HepG2 (cell line): Measurements from ENCODE around the gene FOSB. TPM values are rescaled to one million over a fixed set of nuclear protein-coding genes. Genes with fewer than 3 reads are reported as not detected.
A peak's percentile ranks its signal among the peaks of the same experiment; 100 is the strongest.

Experiments
- EP300 ChIP-seq, 3 experiments: sonication (generic) in 1 of 3; formaldehyde crosslinking in 1 of 3; IDR thresholded peaks; 2 replicates each; pipeline versions ENCODE4 v1.5.1 to v1.6.1; 2011 to 2020; ENCODE audit warnings: low read depth in 2 of 3, low read length in 2 of 3, borderline replicate concordance in 1 of 3, improper control_type of control experiment in 1 of 3, mild to moderate bottlenecking in 1 of 3, missing genetic modification reagents in 1 of 3, moderate library complexity in 1 of 3
- GATAD2A ChIP-seq: IDR thresholded peaks from 2 replicates; pipeline ENCODE4 v1.6.1; 2016
- IRF2 ChIP-seq: IDR thresholded peaks from 2 replicates; pipeline ENCODE4 v1.6.1; 2018; ENCODE audit warnings: missing genetic modification reagents, missing compliant biosample characterization
- NFE2L2 ChIP-seq: fragments of 150-350 bp; IDR thresholded peaks from 2 replicates; pipeline ENCODE4 v1.6.1; 2014; ENCODE audit warnings: low read length
- RBFOX2 ChIP-seq: fragments of 200-400 bp; formaldehyde crosslinking; IDR thresholded peaks from 2 replicates; pipeline ENCODE4 v1.6.1; 2017; ENCODE audit warnings: low read depth, mild to moderate bottlenecking, low read length
- RCOR2 ChIP-seq: IDR thresholded peaks from 2 replicates; pipeline ENCODE4 v1.6.1; 2016; ENCODE audit warnings: missing biosample characterization, missing genetic modification reagents
- REL ChIP-seq: sonication (generic); formaldehyde crosslinking; conservative IDR thresholded peaks from 2 replicates; pipeline ENCODE4 v1.8.0; 2022; ENCODE audit warnings: mild to moderate bottlenecking, missing genetic modification reagents, moderate library complexity
- SALL2 ChIP-seq: sonication (generic); formaldehyde crosslinking; IDR thresholded peaks from 2 replicates; pipeline ENCODE4 v1.8.1; 2023; ENCODE audit warnings: mild to moderate bottlenecking, missing genetic modification reagents, inconsistent platforms
- SMAD1 ChIP-seq: sonication (generic); formaldehyde crosslinking; IDR thresholded peaks from 2 replicates; pipeline ENCODE4 v1.4.0; 2020; ENCODE audit warnings: missing genetic modification reagents, low read depth, mild to moderate bottlenecking, borderline replicate concordance
- SPEN ChIP-seq: sonication (generic); formaldehyde crosslinking; IDR thresholded peaks from 2 replicates; pipeline ENCODE4 v1.5.1; 2020; ENCODE audit warnings: low read depth, mild to moderate bottlenecking, missing genetic modification reagents
- TP53 ChIP-seq: sonication (generic); formaldehyde crosslinking; conservative IDR thresholded peaks from 2 replicates; pipeline ENCODE4 v1.4.0; 2020; ENCODE audit warnings: missing genetic modification reagents
- XRCC5 ChIP-seq: fragments of 200-400 bp; formaldehyde crosslinking; optimal IDR thresholded peaks from 2 replicates; pipeline ENCODE3; 2017; ENCODE audit warnings: mild to moderate bottlenecking, low read length
- ZNF12 ChIP-seq: sonication (generic); formaldehyde crosslinking; IDR thresholded peaks from 2 replicates; pipeline ENCODE4 v1.5.0; 2020; ENCODE audit warnings: missing genetic modification reagents
- ZNF564 ChIP-seq: sonication (generic); formaldehyde crosslinking; IDR thresholded peaks from 2 replicates; pipeline ENCODE4 v1.8.1; 2023; ENCODE audit warnings: mild to moderate bottlenecking, missing genetic modification reagents
- ZNF777 ChIP-seq: sonication (generic); formaldehyde crosslinking; IDR thresholded peaks from 2 replicates; pipeline ENCODE4 v1.4.0; 2020; ENCODE audit warnings: missing genetic modification reagents
- ZZZ3 ChIP-seq: sonication (generic); formaldehyde crosslinking; IDR thresholded peaks from 2 replicates; pipeline ENCODE4 v1.4.0; 2020; ENCODE audit warnings: missing genetic modification reagents, mild to moderate bottlenecking, borderline replicate concordance
- polyA plus RNA-seq, 8 experiments: library from polyadenylated mRNA; depleted of rRNA in 3 of 8; stranded (reverse) in 7 of 8; unstranded in 1 of 8; fragments of >200 nt; fragmentation: Illumina TruSeq in 4 of 8; extraction: Trizol in 4 of 8; gene quantifications; 2 replicates each; pipeline versions ENCODE4 v1.2.1 to v1.2.3, GENCODE V29; 2011 to 2016; ENCODE audit warnings: low read depth in 4 of 8, missing spikeins in 1 of 8, mixed read lengths in 1 of 8; ENCODE audit not compliant: insufficient read depth in 1 of 8
- total RNA-seq, 5 experiments: library from RNA; depleted of rRNA; stranded (reverse); fragments of >200 nt; fragmentation: Illumina TruSeq; extraction: Trizol; gene quantifications; 2 replicates each; pipeline ENCODE4 v1.2.3, GENCODE V29; 2016; ENCODE audit warnings: low read depth in 1 of 5
- TF ChIP-seq, protein P1 (sequence below): sonication (generic); formaldehyde crosslinking; IDR thresholded peaks from 2 replicates; pipeline ENCODE4 v1.8.1; 2023; ENCODE audit warnings: mild to moderate bottlenecking, moderate library complexity, missing genetic modification reagents
- TF ChIP-seq, protein P2 (sequence below): sonication (generic); formaldehyde crosslinking; IDR thresholded peaks from one replicate; pipeline ENCODE4 v1.5.1; 2020; ENCODE audit warnings: mild to moderate bottlenecking, missing genetic modification reagents; ENCODE audit errors: not compliant biosample characterization

The FOSB gene
- total and polyA plus RNA-seq, 2 of the 13 experiments (the other 11 are each of a cell fraction or from before 2014, with no cell fraction given) = 2.8 to 6.0 TPM

DNA sequence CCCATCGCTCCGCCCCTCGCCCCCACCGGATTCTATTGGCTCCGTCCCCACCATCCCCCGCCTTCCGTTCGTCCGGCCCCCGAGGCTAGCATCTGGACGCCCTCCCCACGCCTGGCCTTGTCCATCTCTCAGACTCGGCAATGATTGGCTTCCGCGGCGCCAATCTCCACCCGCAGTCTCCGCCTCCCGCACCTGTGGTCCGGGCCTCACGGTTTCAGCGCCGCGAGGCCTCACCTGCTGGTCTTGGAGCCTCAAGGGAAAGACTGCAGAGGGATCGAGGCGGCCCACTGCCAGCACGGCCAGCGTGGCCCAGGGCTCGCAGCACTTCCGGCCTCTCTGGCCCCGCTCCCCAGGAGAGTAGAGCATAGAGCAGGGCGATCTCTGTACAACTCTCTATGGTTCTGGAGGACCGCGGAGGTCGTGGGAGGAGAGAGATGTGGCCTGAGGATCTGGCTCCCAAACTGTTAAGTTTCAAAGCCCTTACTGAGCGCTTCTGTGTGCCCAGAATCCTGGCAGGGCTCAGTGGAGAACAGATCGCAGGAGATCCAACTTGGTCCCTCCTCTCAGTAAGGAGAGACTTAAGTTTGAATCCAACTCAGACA lies 44.1 kb upstream of the FOSB start, which contains the start of gene ERCC1 (continued):
- TF ChIP-seq GATAD2A (CRISPR knock-in tag) = peak; percentile 39; the same call in 1 of the 2 replicates
- peak; percentile 93 for TF ChIP-seq SPEN (CRISPR knock-in tag)
- TF ChIP-seq XRCC5 = no peak
- TF ChIP-seq, protein P1, sequence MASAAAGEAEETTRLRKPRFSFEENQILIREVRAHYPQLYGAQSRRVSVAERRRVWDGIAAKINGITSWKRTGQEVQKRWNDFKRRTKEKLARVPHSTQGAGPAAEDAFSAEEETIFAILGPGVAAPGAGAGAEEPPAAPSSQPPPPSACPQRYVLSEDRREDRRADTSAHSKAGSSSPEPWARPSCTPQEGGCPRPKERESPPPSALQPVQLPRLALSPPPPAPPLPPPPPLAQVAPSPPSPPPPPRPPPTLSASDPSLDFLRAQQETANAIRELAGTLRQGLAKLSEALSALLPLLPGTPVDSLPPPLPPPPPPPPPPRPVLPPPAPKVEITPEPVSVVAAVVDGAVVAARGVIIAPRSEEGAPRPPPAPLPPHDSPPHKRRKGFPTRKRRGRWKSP = peak; percentile 70; the same call in 1 of the 2 replicates
- peak; percentile 97 for TF ChIP-seq RBFOX2
- no peak for TF ChIP-seq NFE2L2
- no peak for TF ChIP-seq ZNF777 (CRISPR knock-in tag)
- TF ChIP-seq ZNF564 = no peak
- no peak for TF ChIP-seq ZNF12 (CRISPR knock-in tag)
- 0 out of 4 replicates have a peak, but pooled peaks of 1 of the 2 experiments have one; percentile 17 for TF ChIP-seq EP300 (IDR thresholded peaks at IDR 0.05; ENCODE audit: low read depth in 2 of 2, low read length in 2 of 2)
- peak; percentile 32; the same call in 1 of the 2 replicates for TF ChIP-seq EP300 (CRISPR knock-in tag; IDR thresholded peaks at IDR 0.05; ENCODE audit: borderline replicate concordance)
- peak; percentile 93 for TF ChIP-seq SMAD1 (CRISPR knock-in tag)
- no peak; the same call in 1 of the 2 replicates for TF ChIP-seq TP53 (CRISPR knock-in tag)
- TF ChIP-seq ZZZ3 = peak; percentile 75; the same call in 1 of the 2 replicates
- peak; percentile 45 for TF ChIP-seq RCOR2 (CRISPR knock-in tag)
- TF ChIP-seq REL (CRISPR knock-in tag) = no peak
- TF ChIP-seq IRF2 (CRISPR knock-in tag) = peak; percentile 56
- no peak for TF ChIP-seq SALL2 (CRISPR knock-in tag)
- TF ChIP-seq, protein P2, sequence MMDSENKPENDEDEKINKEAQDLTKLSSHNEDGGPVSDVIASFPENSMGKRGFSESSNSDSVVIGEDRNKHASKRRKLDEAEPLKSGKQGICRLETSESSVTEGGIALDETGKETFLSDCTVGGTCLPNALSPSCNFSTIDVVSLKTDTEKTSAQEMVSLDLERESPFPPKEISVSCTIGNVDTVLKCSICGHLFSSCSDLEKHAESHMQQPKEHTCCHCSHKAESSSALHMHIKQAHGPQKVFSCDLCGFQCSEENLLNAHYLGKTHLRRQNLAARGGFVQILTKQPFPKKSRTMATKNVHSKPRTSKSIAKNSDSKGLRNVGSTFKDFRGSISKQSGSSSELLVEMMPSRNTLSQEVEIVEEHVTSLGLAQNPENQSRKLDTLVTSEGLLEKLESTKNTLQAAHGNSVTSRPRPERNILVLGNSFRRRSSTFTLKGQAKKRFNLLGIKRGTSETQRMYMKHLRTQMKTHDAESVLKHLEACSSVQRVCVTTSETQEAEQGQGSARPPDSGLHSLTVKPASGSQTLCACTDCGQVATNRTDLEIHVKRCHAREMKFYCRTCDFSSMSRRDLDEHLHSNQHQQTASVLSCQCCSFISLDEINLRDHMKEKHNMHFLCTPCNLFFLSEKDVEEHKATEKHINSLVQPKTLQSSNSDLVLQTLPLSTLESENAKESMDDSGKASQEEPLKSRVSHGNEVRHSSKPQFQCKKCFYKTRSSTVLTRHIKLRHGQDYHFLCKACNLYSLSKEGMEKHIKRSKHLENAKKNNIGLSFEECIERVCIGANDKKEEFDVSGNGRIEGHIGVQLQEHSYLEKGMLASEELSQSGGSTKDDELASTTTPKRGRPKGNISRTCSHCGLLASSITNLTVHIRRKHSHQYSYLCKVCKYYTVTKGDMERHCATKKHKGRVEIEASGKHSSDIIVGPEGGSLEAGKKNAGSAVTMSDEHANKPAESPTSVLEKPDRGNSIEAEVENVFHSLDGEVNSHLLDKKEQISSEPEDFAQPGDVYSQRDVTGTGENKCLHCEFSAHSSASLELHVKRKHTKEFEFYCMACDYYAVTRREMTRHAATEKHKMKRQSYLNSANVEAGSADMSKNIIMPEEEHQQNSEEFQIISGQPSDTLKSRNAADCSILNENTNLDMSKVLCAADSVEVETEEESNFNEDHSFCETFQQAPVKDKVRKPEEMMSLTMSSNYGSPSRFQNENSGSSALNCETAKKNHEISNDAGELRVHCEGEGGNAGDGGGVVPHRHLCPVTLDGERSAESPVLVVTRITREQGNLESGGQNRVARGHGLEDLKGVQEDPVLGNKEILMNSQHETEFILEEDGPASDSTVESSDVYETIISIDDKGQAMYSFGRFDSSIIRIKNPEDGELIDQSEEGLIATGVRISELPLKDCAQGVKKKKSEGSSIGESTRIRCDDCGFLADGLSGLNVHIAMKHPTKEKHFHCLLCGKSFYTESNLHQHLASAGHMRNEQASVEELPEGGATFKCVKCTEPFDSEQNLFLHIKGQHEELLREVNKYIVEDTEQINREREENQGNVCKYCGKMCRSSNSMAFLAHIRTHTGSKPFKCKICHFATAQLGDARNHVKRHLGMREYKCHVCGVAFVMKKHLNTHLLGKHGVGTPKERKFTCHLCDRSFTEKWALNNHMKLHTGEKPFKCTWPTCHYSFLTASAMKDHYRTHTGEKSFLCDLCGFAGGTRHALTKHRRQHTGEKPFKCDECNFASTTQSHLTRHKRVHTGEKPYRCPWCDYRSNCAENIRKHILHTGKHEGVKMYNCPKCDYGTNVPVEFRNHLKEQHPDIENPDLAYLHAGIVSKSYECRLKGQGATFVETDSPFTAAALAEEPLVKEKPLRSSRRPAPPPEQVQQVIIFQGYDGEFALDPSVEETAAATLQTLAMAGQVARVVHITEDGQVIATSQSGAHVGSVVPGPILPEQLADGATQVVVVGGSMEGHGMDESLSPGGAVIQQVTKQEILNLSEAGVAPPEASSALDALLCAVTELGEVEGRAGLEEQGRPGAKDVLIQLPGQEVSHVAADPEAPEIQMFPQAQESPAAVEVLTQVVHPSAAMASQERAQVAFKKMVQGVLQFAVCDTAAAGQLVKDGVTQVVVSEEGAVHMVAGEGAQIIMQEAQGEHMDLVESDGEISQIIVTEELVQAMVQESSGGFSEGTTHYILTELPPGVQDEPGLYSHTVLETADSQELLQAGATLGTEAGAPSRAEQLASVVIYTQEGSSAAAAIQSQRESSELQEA = no peak
